SK-N-SH treated with all-trans-retinoic acid at 6 μM for 48 hours (cell line): ENCODE results near the gene AUTS2.

ENCODE experiments used
- ISL1 ChIP-seq: fragments of 250-450 bp; sonication (Bioruptor Pico); IDR thresholded peaks from 2 replicates; pipeline ENCODE4 v2.1.2; 2022; ENCODE audit warnings: mild to moderate bottlenecking, moderate library complexity
- ZC3H10 ChIP-seq: fragments of 250-450 bp; sonication (Bioruptor Pico); IDR thresholded peaks from 2 replicates; pipeline ENCODE4 v1.5.1; 2021; ENCODE audit warnings: mild to moderate bottlenecking, moderate library complexity

DNA sequence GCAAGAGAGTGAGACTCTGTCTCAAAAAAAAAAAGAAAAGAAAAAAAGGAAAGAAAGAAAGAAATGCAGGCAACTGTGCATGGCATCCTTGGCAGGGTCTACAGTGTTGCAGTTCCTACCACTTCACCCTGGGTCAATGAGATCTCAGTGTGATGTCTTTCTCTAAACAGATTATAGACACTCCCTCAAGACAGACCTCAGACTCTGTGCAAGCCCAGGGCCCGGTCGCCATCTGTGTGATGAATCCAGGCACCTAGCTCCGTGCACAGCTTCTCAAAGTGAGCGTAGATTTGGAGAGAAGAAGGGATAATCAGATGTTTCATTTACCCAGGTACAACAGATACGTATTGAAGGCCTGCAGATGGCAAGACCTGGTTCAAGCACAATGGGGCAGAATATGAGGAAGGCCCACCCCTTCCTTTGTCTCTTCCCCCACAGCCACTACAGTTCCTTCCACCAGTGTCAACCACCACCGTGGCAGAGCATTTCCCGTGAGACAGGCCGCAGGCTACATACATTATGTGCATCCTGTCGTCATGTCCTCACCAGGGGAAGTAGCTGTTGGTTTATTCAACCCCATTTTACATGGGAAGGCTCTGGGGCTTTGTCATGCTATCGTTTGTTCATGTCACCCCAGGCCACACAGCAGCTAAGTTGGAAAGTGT lies 1062.0 kb downstream of the AUTS2 start:
- TF ChIP-seq ISL1 (CRISPR knock-in tag) (no peak), ZC3H10 (no peak)
